NCI-H774 (cell line): ENCODE data around the gene CEACAM18.
"Not testable (repeated sequence)": the region's sequence is repeated elsewhere in the genome, so short reads cannot be mapped to it uniquely, and the experiment has no call there.

ENCODE experiments used
- DNase-seq: peaks from one replicate; lab custom pipeline; 2025; lab: John Stamatoyannopoulos, UW

Gene CEACAM18

GRCh38 chr19:51461723-51462161 is 16.6 kb upstream of the CEACAM18 start:
- DNase-seq, result no peak

DNA sequence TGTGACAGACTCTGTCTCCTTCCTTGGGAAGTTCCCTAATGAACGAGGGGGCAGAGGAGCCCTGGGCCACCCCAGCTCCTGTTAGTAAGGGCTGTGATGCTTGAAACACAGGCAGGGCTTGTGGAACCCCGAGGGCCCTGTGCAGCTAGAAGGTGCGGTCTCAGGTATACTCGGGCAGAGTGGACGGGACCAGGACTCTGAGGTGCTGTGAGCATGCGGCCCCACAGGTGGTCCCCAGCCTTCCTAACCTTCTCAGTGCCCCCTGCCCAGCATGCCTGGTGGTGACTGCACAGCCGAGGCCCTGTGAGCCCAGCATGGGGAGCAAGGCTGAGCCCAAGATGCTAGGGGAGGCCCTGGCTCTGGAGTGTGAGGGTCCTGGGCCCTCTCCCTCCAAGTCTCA is 16.1 kb upstream of the CEACAM18 start:
- no peak for DNase-seq

DNA sequence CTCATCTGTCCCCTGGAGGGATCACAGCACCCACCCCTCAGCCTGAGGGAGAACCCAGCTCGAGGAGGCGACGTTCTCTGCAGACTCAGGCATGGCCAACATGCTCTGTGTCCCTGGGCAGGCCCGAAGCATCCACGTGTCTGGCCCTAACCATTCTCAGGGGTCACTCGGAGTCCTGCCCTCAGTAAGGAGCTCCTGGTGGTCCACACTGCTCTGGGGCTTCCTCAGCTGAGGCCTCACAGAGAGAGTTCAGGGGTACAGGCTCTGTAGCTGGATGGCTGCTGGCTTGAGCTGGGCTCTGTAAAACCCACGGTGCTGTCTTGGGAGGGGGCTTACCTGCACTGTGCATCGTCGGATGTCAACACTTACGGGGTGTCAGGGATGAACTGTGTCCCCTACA is 15.7 kb upstream of the CEACAM18 start:
- DNase-seq, result no peak

DNA sequence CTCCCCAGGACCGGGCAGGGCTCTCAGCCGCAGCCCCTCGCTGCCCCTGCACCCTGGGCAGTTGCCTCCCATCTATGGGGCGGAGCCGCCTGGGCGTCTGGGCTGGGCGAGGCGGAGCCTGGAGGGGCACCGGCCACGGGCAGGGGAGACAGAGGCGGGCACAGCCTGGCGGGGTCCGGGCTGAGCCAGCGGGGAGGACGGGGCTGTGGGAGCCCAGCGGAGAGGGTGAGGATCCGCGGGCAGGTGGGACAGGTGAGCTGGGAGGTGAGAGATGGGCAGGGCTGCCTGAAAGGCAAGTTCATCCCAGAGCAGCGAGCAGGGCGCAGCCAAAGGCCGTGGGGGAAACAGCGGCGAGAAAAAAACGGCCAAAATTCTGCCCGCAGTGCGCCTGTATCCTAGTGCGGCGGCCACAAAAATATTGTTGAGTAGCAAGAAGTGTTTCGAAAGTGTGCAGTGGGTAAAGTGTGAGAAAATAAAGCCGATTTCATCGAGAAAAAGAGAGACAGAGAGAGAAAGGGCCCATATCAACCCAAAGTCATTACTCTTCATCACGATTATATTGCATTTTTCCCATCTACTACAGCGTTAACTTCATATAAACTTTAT is 14.3 kb upstream of the CEACAM18 start:
- not testable (repeated sequence) for DNase-seq

DNA sequence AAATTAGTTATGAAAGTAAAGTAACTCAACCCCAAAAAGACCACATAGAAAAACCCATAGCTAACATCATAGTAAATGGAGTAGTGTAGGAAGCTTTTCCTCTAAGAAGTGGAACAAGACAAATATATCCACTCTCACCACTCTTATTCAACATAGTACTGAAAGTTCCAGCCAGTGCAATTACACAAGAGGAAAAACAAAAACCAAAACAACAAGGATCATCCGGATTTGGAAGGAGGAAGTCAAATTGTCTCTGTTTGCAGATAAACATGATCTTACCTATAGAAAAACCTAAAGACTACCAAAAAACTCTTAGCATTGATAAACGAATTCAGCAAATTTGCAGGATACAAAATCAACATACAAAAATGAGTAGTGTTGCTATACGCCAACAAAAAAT is 11.6 kb upstream of the CEACAM18 start:
- DNase-seq, result no peak

GRCh38 chr19:51467864-51468544 is 10.3 kb upstream of the CEACAM18 start:
- no peak for DNase-seq

- no peak for DNase-seq
These were observed 9.8 kb upstream of the CEACAM18 start for GRCh38 chr19:51468545-51468920.

GRCh38 chr19:51469162-51469561 is 9.2 kb upstream of the CEACAM18 start:
- DNase-seq, result no peak

DNA sequence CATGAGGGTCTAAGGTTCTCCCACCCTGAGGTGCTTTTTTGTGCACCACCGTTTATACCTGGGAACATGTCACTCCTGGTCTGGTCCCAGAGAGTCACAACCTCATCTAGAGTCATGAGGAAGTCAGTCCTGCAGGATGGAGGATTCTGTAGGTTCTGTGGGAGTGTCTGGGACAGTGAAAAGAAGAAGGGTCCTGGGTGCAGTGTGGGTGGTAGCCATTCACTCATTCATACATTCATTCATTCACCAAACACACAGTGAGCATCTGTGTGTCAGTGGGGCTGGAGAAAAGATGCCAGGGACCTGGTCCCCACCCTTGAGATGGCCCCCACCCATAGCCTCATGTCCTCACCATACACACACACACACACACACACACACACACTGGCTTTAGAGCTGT is 8.7 kb upstream of the CEACAM18 start:
- no peak for DNase-seq

DNA sequence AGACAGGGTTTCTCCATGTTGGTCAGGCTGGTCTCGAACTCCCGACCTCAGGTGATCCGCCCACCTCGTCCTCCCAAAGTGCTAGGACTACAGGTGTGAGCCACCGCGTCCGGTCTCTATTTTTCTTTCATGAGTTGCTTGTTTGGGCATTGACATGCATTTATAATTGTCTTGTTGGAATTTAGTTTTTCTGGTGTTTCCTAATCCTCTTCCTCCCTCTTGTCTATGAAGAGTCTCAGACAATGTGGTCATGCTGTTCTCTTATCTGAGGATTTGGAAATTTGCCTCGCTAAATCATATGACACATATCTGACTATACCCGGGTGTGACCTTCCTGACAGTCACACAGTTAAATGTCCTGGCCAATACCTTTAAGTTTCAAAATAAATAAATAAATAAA is 7.4 kb upstream of the CEACAM18 start:
- no peak for DNase-seq

- no peak for DNase-seq
These were observed 6.8 kb upstream of the CEACAM18 start for GRCh38 chr19:51471527-51471926.

GRCh38 chr19:51472607-51473006 is 5.7 kb upstream of the CEACAM18 start:
- DNase-seq, result no peak

GRCh38 chr19:51473009-51473707 is 5.2 kb upstream of the CEACAM18 start:
- DNase-seq, result peak; percentile 21

DNA sequence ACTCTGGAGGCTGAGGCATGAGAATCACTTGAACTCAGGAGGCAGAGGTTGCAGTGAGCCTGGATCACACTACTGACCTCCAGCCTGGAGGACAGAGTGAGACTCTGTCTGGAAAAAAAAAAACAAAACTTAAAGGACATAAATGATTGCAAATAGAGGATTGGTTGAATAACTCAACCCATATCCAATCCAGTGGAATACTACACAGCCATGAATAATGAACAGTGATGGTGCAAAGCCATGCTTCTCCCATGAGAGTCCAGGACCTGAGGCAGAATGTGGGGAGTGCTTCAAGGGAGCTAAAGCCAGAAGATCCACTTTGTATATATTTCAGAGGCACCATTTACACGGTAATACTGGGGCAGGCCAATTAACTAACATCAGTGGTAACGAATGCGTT is 2.2 kb upstream of the CEACAM18 start:
- DNase-seq, result no peak

GRCh38 chr19:51477344-51477743 is 995 bp upstream of the CEACAM18 start:
- DNase-seq, result no peak

GRCh38 chr19:51479531-51480331 is 1.4 kb downstream of the CEACAM18 start:
- DNase-seq, result no peak

GRCh38 chr19:51480590-51480989 is 2.3 kb downstream of the CEACAM18 start:
- DNase-seq, result no peak

DNA sequence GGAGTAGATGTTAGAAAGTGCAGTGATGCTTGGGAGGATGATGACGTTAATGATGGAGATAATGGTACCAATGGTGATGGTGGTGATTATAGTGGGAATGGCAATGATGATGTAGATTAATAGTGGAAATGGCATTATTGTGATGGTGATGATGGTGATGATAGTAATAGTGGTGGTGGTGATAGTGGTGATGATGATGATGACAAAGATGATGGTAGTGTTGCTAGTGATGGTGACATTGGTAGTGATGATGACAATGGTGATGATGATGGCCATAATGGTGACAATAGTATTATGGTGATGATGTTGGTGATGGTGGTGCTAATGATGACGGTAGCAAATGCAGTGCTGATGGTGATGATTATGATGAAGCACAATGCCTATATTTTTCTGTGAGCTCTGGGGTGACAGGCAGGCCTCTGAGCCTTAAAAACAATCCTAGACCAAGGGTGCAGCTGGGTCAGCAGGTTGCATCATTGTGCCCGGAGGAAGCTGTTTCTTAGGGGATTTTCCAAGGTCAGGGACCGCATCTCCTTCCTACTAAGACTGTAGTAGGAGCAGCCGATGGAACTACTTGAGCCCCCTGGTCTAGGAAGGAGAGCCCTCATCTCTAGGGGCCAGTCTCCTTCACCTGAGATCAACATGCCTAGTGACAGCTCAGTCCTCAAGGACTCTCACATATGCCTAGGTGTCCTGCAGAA is 7.8 kb downstream of the CEACAM18 start:
- no peak for DNase-seq

DNA sequence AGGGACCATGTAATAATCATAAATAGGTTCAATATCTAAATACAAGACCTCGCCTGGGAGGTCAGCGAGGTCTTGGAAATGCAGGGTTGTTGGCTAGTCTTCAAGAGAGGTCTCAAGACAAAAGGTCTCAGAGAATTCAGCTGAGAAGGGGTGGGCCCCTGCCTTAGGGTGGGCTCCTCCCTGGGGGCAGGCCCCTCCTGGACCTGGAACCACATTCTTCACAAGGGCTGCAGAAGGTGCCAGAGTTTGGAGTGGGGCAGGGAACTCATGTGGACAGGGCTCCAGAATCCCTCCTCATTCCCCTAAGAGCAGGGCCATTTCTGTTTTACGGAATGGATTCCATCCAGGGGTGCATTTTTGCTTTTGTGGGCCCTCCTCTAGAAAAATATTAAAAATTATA is 10.2 kb downstream of the CEACAM18 start:
- no peak for DNase-seq

DNA sequence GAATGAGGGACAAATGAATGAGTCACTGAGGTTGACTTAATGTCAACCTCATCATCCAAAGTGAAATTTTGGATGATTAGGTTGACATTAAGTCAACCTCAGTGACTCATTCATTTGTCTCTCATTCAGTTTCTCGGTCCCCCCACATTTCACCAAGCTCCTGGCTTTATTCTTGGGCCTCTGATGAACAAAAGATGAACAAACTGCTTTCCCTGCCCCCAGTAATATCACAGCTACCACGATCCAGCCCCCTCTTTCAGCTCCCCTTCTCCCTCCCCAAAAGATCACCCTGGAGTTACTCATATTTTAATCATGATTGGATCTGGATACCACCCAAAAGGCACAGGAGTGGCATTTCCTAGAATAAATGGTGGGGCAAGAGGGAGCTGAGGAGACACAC is 10.8 kb downstream of the CEACAM18 start:
- DNase-seq, result no peak

- DNase-seq, result no peak
These were observed 12.3 kb downstream of the CEACAM18 start for GRCh38 chr19:51490676-51491075.

DNA sequence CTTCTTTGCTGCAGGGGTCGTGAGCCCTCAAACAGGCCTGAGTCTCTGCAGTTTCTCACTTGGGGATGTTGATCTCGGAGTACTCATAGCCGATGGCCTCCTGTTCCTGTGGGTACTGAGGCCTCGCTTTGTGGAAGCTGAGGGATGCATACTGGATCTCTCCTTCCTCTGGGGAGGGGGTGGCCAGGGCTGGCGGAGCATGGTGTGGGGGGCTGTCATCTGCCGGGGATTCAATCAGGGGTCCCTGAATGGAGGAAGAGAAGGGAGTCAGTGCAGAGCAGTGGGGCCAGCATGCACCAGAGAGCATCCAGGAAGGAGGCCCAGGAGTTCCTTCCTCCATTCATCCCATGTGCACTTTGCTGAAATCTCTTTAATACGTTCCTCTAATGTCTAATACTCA is 13.2 kb downstream of the CEACAM18 start:
- DNase-seq, result no peak
